ENCODE measurements around the gene NAPEPLD.
"Not testable (repeated sequence)": the region's sequence is repeated elsewhere in the genome, so short reads cannot be mapped to it uniquely, and the experiment has no call there.

Gene NAPEPLD

DNA sequence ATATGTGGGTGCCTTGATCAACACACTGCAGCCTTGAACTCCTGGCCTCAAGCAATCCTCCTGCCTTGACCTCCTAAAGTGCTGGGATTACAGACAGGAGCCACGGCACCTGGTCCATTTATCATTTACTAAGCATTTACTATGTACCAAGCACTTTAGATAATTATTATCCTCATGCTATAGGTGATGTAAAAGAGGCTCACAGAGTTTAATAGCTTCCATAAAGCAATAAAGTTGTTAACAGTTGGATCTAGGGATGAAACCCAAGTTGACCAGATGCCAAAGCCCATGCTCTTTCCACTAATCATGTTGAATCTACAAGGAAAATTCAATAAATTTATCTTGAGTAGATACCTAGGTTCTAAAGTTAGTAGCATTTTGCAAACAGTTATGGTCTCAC, 5.0 kb downstream of the NAPEPLD start:
- no peak for FAIRE-seq

GRCh38 chr7:103142494-103142893, 6.4 kb downstream of the NAPEPLD start:
- FAIRE-seq = no peak

- no peak for FAIRE-seq
Observed at GRCh38 chr7:103141753-103142404, 7.0 kb downstream of the NAPEPLD start.

DNA sequence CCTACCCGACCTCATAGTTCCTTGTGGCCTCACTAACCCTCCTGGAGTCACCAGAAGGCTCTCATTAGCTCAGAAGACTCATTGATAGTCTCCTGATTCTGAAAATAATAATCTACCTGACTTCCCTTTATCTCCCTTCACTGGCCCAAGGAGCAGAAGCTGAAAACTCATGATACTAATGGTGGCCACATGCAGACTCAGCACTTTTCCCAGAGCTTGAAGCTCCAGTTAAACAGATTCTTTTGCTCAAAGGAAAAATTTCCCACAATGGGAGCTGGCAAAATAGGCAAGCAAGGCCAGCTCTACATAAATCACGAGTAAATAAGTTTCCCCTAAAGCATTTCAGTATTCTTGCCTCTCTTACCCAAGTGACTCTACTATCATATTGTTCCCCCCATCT, 8.2 kb downstream of the NAPEPLD start:
- no peak for FAIRE-seq

GRCh38 chr7:103140061-103140460, 8.8 kb downstream of the NAPEPLD start:
- no peak for FAIRE-seq

DNA sequence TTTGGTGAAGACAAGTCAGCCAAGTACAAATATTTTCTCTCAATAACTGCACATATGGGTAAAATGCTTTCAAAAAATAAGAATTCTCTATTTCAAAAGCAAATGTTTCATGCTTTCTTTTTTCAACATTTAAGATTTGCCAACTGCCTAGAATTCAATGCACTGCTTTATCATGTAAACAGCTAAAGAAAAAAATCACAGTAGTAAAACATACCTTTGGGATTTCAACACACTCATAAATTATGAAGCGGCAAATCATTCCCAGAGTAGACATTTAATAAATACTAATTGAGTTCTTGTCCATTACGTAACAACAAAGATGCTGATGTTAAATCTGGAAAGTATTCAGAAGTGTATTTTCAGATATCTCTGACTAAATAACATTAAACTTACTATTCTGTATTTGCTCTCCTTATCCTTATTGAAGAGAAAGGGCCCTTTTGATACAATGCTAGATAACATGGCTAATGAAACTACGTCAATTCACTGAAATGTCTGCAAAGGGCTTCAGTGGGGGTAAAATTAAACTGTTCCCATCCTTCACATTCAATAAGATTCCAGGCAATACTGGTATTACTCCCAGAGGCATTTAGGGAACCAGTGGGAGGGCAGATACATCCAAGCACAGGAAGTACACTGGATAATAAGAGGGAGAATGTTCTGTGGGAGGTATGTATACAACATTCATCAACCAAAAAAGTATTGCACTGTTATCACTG, 13.9 kb downstream of the NAPEPLD start:
- no peak for FAIRE-seq

- no peak for FAIRE-seq
Observed at GRCh38 chr7:103132995-103133688, 15.8 kb downstream of the NAPEPLD start.

DNA sequence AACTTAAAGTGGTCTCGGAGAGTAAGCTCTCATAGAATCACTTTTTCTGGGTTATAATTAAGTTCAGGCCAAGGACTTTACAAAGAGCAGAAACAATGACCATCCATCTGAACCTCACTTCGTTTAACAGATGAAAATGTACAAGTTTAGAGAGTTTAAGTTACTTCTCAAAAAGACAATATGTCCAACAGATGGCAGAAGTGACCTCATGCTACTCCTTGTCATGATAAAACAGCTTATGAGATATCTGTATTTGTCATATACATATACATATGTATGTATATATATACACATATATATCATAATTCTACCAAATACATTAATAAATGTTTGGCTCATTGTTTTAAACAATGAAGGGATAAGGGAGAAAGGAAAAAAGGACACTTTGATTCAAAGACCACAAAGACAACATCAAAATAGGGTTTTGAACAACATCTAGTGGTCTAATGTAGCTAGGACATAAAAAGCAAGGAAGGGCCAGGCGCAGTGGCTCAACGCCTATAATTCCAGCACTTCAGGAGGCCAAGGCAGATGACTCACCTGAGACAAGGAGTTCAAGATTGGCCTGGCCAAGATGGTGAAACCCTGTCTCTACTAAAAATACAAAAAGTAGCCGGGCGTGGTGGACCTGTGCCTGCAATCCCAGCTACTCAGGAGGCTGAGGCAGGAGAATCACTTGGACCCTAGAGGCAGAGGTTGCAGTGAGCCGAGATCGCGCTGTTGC, 17.8 kb downstream of the NAPEPLD start:
- FAIRE-seq = no peak

- no peak for FAIRE-seq
Observed at GRCh38 chr7:103129702-103130549, 19.0 kb downstream of the NAPEPLD start.

- FAIRE-seq = no peak
Observed at GRCh38 chr7:103127006-103127405, 21.9 kb downstream of the NAPEPLD start.

DNA sequence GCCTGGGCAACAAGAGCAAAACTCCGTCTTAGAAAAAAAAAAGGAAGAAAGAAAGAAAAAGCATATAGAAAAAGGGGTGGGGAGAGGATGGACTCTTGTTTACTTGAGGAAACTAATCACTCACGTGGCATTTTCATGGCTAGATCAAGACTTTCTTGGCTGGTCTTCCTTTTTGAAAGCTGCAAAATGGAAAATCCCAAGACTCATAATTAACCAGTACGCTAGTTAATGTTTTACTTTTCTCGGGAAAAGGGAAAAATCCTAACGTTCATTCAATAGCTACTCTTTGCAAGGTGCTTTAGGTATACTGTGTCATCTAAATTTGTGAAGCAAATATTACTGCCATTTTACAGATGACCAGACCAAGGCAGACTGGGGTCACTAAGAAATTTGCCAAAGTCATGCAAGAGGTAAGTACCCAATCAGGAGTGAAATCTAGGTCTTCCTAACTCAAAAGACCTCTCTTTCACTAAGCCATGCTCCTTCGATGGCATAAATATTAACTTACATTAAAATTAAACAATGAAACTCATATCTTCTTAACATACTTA, 24.4 kb downstream of the NAPEPLD start:
- no peak for FAIRE-seq

DNA sequence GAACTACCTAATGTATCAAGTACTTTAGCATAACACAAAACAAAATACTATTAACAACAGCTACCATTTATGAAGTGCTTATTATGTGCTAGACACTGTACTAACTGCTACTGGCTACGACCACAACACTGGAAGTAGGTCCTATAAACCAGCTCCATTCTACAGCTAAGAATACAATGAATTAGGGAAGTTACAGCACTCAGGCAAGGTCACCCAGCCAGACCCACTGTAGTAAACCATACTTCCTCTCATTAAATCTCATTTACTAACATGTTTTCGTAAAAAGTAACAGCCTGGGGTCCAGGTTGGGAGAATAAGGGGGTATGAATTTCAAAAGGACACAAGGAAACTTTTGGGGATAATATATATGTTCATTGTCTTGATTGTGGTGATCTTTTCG, 25.4 kb downstream of the NAPEPLD start:
- FAIRE-seq = no peak

- no peak for FAIRE-seq
Observed at GRCh38 chr7:103121641-103122040, 27.3 kb downstream of the NAPEPLD start.

DNA sequence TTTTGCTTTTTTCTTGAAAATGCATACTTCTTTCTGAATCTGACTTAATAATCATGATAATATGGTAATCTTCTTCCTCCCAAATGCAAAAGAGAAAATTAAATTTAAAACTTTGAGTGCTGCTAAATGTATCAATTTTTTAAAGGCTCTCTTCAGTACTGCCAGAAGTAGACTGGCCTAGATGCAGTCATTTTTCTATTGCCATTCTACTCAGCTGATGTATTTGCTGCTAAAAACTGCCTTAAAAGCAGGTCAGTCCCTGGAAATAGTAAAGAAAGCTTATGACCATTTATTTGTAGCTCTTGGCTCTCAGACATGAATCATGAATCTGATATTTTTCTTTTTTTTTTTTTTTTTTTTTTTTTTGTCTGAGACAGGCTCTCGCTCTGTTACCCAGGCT, 28.5 kb downstream of the NAPEPLD start:
- FAIRE-seq = no peak

DNA sequence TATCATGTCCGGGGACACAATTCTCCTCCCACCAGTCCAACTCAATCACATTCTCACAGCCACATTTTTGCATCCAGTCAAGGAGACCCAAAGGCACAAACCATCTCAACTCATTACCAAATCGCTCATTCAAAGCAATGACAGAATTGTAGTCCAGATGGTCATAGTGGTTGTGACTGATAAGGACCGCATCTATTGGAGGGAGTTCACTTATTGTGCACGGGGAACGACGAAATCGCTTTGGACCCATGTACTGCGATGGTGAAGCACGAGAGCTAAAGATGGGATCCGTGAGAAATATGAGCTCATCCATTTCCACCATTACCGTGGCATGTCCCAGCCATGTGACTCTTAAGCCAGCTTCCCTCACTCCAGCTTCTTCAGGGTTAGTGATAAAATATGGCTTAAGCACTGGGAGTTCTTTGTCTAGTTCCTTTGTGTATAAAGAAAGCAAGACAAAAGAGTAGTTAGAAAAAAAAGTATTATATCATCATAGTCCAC, 29.1 kb downstream of the NAPEPLD start:
- no peak for FAIRE-seq

GRCh38 chr7:103117465-103117864, 31.4 kb downstream of the NAPEPLD start:
- FAIRE-seq = no peak

- no peak for FAIRE-seq
Observed at GRCh38 chr7:103116991-103117390, 31.9 kb downstream of the NAPEPLD start.

DNA sequence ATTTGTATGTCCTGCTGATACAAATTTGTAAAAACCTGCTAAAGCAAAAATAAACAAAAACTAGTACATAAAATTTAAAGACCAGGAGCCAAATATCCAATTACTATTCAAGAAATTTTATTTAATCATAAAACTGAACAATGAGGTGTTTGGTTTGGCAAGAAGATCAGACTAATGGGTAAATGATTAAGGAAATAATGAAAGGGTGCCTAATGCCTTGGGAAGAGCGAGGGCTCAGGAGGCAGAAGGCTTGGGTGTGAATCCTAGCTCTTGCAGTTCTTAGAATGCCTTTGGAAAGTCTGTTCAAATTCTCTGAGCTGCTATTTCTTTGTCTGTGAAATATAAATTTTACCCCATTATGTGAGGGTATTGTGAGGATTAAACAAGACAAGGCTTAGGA, 32.4 kb downstream of the NAPEPLD start:
- no peak for FAIRE-seq

DNA sequence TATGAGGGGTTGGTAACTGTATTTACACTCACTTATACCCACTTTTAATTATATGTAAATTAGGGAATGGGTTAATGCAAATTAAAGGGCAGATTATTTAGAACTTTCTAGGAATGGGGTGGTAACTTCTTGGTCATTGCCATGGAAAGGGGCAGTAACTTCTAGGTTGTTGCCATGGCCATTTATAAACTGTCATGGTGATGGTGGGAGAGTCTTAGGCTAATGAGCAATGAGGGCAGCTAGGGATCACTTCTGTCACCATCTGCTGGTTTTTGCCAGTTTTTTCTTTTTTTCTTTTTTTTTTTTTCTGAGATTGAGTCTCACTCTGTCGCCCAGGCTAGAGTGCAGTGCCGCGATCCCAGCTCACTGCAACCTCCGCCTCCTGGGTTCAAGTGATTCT, 33.1 kb downstream of the NAPEPLD start:
- no peak for FAIRE-seq

- FAIRE-seq = no peak
Observed at GRCh38 chr7:103114576-103115008, 34.3 kb downstream of the NAPEPLD start.

GRCh38 chr7:103113164-103113563, 35.7 kb downstream of the NAPEPLD start:
- no peak for FAIRE-seq

GRCh38 chr7:103106703-103107070, 42.2 kb downstream of the NAPEPLD start:
- not testable (repeated sequence) for FAIRE-seq
